Non-pigmented ciliary epithelial cell (primary cell): ENCODE results near the gene MTCL1.
"Not testable (repeated sequence)": the region's sequence is repeated elsewhere in the genome, so short reads cannot be mapped to it uniquely, and the experiment has no call there.

Source experiments
- DNase-seq: peaks from one replicate; pipeline ENCODE4 v3.0.0-alpha.2; 2010; ENCODE audit warnings: low read depth

Gene MTCL1

GRCh38 chr18:8744038-8744437, 38.7 kb downstream of the MTCL1 start:
- DNase-seq, result no peak

- no peak for DNase-seq
Observed at GRCh38 chr18:8744656-8745055, 39.3 kb downstream of the MTCL1 start.

DNA sequence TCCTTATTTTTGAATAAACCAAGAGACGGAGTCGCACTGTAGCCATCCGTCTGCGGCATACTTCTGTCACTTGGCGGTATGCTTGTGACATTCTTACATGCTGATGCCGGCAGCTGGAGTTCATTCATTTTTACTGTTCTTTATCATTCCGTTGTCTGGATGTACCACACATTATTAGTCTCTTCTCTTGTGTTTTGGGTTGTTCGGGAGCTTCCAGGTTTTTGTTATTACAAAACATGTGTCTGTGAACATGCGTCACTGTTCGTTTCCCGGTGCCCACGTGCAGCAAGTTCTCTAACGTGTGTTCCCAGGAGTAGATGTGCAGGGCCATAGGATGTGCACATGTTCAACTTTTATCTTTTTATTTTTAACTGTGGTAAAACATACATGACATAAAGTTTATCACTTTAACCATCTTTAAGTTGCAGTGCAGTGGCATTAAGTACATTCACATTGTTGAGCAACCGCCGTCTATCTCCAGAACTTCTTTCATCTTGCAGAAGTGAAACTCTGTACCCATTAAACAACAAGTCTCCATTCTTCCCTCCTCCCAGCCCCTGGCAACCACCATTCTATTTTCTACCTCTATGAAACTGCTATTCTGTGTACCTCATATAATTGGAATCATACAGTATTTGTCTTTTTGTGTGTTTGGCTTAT, 40.1 kb downstream of the MTCL1 start:
- no peak for DNase-seq

DNA sequence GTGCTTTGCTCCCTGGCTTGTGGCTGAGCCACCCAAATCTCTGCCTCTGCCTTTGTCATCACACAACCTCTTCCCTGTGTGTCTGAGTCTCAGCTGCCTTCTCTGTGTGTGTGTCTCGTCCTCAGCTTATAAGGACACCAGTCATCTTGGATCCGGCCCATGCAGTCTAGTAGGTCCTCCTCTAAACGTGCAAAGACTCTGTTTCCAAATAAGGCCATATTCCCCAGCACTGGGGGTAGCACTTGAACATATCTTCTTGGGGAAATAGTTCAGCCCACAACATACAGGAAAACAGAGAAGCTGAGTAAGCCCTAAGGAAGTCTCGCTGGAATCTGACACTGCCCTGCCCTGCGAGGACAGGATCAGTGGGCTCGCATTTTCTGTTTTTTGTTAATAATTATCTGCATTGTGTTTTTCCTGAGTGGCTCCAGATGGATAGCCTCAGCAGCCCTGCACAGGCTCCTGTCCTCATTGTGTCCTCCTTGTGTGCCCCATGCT, 42.1 kb downstream of the MTCL1 start:
- DNase-seq, result peak; percentile 86

- DNase-seq, result no peak
Observed at GRCh38 chr18:8749492-8749891, 44.1 kb downstream of the MTCL1 start.

DNA sequence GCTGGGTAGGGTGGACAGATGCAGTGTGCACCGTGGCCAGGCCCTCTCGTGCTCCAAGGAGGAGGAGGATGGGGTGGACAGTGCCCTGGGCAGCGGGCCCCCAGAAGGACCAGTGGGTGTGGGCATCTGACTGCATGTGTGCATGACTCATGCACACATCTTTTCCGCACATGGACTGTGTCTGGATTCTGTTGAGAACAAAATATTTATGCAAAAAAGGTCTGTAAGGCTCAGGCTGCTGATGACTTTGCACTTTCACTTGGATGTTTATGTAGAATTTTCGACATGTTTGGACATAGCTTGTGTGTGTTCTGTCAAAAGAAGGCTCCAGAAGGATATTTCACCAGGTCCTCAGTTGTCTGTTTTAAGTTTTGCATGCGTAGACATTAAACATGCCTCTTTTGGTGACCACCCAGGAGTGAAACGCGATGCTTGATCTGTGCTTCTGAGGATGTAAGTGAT, 45.6 kb downstream of the MTCL1 start:
- peak; percentile 81 for DNase-seq

DNA sequence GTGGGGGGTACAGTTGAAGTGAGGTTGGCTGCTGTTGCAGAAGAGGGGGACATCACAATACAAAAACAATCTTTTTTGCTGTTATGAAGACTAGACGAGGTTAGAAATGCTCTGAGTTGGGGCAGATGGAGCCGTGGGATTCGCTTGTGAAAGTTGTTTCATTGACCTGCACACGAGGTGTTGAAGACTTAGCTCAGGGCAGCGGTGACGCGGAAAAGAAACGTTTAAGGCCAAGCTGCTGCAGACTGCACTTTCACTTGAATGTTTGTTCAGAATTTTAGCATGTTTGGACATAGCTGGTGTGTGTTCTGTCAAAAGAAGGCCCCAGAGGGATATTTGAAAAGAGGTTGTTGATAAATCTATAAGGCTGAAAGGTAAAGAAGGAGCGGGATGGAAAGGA, 46.3 kb downstream of the MTCL1 start:
- DNase-seq, result no peak

DNA sequence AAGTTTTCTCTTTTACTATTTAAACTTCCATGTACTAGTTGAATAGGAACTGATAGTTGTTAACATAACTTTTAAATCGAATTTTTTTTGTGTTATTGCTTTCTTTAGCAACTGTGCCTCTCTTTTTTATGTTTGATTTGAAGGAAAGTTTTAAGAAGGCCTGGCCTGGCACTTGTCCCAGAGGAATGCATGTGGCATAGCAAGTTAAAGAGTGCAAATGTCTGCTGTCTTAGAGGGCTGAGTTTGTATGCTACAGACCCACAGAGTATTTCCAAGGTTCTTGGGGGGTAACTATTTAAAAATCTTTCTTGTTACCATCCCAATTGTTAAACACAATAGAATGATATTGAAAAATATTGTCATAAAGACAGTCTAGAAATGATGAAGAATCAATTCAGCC, 47.0 kb downstream of the MTCL1 start:
- DNase-seq, result no peak

GRCh38 chr18:8754995-8755960, 49.9 kb downstream of the MTCL1 start:
- DNase-seq, result no peak

DNA sequence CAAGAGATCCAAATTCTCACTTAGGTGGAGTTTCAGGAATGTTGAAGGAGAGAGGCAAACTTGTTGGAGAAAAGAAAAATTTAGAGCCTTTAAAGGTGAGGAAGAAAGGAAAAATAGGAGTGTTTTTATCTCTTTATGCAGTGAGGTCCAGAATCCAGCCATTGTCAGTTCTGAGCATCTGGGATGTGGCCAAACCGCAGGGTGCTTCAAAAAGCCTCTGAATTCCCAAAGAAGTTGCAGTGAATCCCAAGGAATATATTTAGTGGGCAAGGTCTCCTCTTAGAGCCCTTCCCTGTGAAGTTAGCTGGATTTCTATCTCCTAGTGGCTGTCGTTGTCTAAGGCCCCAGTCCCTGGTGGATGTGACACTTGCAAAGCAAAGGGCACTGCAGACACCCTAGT, 51.2 kb downstream of the MTCL1 start:
- no peak for DNase-seq

GRCh38 chr18:8757396-8757997, 52.1 kb downstream of the MTCL1 start:
- DNase-seq, result no peak

- no peak for DNase-seq
Observed at GRCh38 chr18:8758466-8758865, 53.1 kb downstream of the MTCL1 start.

GRCh38 chr18:8760984-8761383, 55.6 kb downstream of the MTCL1 start:
- no peak for DNase-seq

- DNase-seq, result not testable (repeated sequence)
Observed at GRCh38 chr18:8761535-8761934, 56.2 kb downstream of the MTCL1 start.

DNA sequence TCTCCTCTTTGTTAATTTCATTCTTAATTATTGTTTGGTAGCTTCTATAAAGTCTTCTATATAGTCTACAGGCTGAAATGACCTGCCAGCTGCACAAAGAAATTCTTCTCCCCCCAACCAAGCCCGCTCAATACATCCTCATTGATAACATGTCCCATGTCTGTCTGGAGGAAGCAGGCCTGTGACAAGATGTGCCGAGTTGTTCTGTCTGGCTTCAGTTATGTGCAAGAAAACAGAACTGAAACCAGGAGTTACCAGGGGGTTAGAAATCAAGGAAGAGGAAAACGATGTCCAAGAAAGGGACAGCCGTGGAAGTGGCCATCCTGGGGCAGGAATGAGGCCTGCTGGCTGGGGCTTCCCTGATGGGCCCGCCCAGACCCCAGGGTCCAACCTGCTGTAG, 57.6 kb downstream of the MTCL1 start:
- no peak for DNase-seq

- no peak for DNase-seq
Observed at GRCh38 chr18:8763611-8764010, 58.3 kb downstream of the MTCL1 start.

DNA sequence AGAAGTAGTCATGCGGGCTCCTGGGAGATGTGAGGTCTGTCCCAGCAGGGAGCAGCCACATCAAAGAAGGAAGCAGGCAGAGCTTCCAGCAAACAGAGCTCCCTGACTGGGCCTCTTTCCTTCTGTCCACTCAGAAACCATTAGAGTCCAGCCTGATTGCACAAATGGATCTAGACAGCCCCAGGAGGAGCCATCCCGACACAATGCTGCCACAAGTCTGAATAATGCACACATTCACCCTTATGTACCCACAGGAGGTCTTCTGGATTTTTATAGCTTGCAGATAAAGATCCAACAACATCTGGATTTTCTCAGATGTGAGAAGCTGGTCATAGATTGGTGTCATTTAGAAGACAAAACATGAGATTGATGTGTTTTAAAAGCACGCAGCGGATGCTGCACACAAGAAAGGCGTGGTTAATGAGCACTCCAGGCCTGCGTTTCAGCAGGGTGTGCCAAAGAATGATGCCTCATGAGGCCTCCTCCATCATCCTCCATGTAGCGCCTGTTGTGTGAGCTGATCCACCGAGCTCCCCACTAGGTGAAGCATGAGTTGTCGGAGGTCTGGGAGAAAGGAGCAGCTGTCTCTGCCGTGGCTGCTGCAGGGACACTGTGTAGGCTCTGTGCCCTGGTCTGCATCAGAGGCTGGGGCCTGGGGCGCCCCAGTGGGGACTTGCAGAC, 60.6 kb downstream of the MTCL1 start:
- no peak for DNase-seq

GRCh38 chr18:8766559-8767293, 61.4 kb downstream of the MTCL1 start:
- DNase-seq, result no peak

DNA sequence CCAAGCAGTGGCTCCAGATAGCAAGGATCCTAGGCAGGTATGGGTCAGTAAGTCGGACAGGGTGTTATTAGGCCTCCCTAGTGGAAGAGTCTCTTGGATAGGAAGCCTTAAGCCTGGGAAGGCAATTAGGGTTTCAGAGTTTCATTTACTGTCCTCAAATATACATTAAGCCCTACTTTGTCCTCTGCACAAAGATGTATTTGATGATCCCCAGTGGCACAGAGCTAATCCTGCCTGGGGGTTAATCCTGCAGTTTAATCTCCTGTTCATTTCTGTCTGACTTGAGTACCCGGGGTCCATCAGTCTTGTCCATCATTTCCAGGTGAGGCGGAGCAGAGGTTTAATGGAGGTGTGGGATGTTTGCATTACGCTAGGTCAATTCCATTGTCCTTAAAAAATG, 62.0 kb downstream of the MTCL1 start:
- no peak for DNase-seq

DNA sequence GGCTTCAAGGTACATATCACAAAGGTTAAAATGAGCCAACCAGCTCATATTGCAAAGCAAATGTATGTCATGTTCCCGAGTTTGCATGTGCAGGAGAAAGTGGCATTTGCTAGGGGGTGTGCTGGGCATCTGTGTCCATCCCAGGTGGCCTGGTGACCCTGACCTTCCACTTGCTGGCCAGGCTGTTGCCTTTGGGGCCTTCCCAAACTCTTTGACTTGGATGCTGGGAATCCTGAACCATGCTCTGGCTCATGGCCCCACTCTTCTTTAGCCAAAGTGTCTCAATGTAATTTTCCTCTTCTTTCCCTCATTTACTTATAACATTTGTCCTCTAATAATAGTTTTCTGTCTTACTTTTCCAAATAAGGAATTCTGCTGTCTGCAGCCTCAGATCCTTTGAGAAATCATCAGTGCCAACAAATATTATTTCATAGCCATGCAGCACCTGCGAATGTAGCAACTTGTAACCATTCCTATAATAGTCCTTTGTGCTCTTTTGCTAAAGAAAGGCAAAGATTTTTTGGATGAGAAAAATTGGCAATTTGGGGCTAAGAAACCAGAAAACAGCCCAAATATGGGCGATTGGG, 64.2 kb downstream of the MTCL1 start:
- DNase-seq, result no peak

DNA sequence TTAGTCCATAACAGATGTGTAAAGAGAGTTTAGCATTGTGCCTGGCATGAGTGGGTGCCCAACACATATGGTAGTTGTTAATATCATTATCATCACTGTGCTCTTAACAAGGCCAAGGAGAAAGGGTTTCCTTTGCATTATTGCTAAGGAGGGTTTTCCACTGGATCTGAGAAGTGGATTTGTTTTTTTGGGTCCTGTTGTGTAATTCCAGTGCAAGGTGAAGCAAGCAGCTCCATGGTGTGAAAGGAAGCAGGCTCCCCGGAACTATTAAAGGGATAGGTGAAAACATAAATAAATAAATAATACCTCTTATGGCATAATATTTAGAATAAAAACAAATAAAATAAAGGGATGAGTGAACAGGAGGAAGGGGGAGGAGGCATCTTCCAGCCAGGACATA, 65.3 kb downstream of the MTCL1 start:
- no peak for DNase-seq
